Jurkat, Clone E6-1 (cell line): ENCODE data around the gene GRIN3A.
A peak's percentile ranks its signal among the peaks of the same experiment; 100 is the strongest.
"Not testable (repeated sequence)": the region's sequence is repeated elsewhere in the genome, so short reads cannot be mapped to it uniquely, and the experiment has no call there.

Experiments
- DNase-seq: peaks from one replicate; pipeline ENCODE4 v3.0.0-alpha.2; 2011; ENCODE audit warnings: low read depth, low spot score
- H3K4me3 ChIP-seq: 2 replicates; pipeline ENCODE4 v1.5.1; 2011; ENCODE audit warnings: mild to moderate bottlenecking, low read length, control low read depth, moderate library complexity

Gene GRIN3A

GRCh38 chr9:101591787-101592446, 146.5 kb downstream of the GRIN3A start:
- DNase-seq: no peak
- H3K4me3 ChIP-seq: no peak overlapping the region

DNA sequence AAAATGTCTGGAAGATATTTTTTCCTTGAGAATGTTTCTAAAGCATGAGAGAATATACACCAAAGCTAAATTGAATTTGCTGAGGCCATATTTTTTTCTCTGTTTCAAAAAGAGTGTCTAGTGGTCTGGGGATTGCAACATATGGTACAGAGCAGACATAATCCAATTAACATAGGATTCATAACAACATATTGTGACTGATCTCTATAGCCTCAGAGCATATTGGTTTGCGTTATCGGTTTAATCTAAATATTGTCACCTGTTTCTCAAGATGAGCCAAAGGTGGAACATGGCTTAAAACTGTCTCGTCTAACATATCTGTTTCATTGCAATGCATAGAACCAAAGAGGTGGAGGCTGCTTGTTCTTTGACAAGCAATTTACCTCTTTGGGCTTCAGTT, 147.5 kb downstream of the GRIN3A start:
- no peak for DNase-seq
- no peak overlapping the region for H3K4me3 ChIP-seq

GRCh38 chr9:101590074-101590473, 148.4 kb downstream of the GRIN3A start:
- DNase-seq, H3K4me3 ChIP-seq: not testable (repeated sequence)

GRCh38 chr9:101587332-101588043, 151.0 kb downstream of the GRIN3A start:
- no peak for DNase-seq
- H3K4me3 ChIP-seq: no peak overlapping the region

- no peak overlapping the region for H3K4me3 ChIP-seq
- DNase-seq: no peak
Observed at GRCh38 chr9:101586651-101587050, 151.8 kb downstream of the GRIN3A start.

DNA sequence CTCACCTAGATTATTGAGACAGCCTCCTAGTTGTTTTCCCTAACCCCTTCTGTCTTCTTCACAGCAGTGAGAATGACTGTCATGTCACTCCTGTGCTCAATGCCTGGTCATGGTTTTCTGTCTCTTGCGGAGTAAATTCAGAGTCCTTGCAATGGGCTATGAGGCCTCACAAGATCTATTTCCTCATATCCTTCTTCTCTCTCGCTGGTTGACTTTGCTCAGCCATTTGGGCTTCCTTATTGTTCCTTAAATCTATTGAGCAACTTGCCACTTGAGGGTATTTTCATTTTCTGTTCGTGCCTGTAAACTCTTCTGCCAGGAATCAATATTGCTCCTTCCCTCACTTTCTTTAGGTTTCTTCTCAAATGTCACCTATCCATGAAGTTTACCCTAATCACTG, 152.7 kb downstream of the GRIN3A start:
- DNase-seq: no peak
- no peak overlapping the region for H3K4me3 ChIP-seq

GRCh38 chr9:101582553-101582952, 155.9 kb downstream of the GRIN3A start:
- no peak overlapping the region for H3K4me3 ChIP-seq
- DNase-seq: no peak

- H3K4me3 ChIP-seq: no peak overlapping the region
- no peak for DNase-seq
Observed at GRCh38 chr9:101579711-101580545, 158.5 kb downstream of the GRIN3A start.

GRCh38 chr9:101578378-101578777, 160.1 kb downstream of the GRIN3A start:
- H3K4me3 ChIP-seq: no peak overlapping the region
- DNase-seq: no peak

DNA sequence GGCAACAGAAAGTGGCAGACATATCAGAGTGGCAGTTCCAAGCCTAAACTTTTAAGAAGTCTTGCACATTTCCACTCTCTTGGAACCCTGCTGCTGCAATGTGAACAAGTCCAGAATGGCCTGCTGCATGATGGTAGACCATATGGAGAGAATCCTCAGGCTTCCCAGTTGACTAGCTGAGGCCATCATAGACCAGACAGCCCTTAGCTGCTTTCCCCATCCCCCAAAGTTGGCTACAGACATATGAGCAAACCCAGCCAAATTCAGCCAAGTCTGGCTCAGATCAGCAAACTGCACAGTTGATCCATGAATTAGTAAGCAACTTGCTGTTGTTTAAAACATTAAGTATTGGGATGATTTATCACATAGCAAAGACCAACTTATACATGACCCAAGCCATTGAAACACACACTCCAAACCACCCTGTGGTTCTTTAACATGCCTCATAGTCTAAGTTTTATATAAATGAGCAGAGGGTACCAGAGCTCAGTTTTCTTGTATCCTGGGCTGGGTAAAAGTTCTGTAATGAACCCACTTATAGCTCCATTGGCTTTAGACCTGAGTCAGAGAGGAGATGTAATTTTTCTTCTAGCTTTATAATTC, 163.6 kb downstream of the GRIN3A start:
- DNase-seq: no peak
- no peak overlapping the region for H3K4me3 ChIP-seq

- H3K4me3 ChIP-seq: no peak overlapping the region
- peak; percentile 19 for DNase-seq
Observed at GRCh38 chr9:101572316-101572715, 166.1 kb downstream of the GRIN3A start.

GRCh38 chr9:101571114-101571513, 167.3 kb downstream of the GRIN3A start:
- no peak overlapping the region for H3K4me3 ChIP-seq
- no peak for DNase-seq

GRCh38 chr9:101569741-101570501, 168.5 kb downstream of the GRIN3A start:
- H3K4me3 ChIP-seq: peak overlapping the region; percentile 3; the same call in 1 of the 2 replicates
- peak; percentile 93 for DNase-seq

- H3K4me3 ChIP-seq: no peak overlapping the region
- no peak for DNase-seq
Observed at GRCh38 chr9:101567725-101568350, 170.6 kb downstream of the GRIN3A start.

DNA sequence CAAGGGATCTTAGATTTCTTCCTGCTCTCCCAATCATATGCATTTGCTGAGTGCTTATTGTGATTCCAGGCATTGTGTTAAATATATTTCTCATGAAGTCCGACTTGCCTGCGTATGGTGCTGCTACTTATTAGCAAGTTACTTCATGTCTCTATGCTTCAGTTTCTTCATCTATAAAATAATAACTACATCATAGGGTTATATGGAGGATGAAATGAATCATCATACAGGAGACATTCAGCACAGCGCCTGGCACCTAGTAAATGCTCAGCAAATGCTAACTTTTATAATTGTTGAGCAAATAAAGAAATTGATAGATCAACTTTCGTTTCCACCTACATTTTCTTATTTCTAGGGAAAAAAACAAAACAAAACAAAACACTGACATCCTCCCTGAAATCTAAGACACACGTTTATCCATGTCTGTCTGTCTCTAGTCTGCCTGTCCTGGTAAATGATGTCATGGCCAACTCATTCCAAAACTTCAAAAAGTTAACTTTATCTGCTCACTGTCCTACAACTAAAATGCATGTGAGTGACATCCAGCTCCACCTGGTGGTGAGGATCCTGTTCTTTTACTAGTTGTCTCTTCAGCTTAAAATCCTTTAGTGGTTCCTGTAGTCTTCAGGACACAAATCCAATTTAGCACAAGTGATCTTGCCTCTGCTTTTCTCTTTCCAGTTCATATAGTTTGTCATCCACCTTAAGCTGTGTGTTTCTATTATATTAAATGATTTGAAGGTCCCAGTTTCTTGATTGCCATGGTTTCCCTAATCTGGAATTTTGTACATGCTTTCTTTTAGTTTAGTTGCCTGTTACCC, 171.3 kb downstream of the GRIN3A start:
- H3K4me3 ChIP-seq: no peak overlapping the region
- peak; percentile 47 for DNase-seq

DNA sequence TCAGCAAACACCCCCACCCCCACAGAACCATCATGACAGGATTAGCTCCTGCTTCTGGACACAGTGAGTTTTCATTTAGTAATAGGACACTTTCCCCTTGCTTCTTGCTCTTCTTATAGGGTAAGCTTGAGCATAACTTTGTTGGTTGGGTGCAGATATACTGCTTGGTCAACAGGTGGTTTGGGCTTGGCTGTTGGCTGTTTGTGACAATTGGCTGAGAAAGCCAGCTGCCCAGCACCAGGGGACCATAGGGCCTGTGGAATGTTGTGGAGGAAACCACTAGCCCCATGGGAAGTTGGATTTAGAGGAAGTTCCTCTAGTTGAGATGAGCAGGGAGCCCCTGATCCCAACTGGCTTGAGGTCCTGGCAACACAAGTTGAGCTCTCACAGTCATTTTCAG, 174.2 kb downstream of the GRIN3A start:
- no peak overlapping the region for H3K4me3 ChIP-seq
- DNase-seq: no peak

GRCh38 chr9:101562966-101563365, 175.5 kb downstream of the GRIN3A start:
- DNase-seq: no peak
- H3K4me3 ChIP-seq: no peak overlapping the region

GRCh38 chr9:101561740-101562139, 176.7 kb downstream of the GRIN3A start:
- DNase-seq: peak; percentile 30
- no peak overlapping the region for H3K4me3 ChIP-seq
